ENCODE measurements around the gene L2HGDH. TPM values are rescaled to one million over a fixed set of nuclear protein-coding genes. Genes with fewer than 3 reads are reported as not detected.

The L2HGDH gene
- total RNA-seq, 2 donors from 2014 or later, result 3.4 to 4.9 TPM

DNA sequence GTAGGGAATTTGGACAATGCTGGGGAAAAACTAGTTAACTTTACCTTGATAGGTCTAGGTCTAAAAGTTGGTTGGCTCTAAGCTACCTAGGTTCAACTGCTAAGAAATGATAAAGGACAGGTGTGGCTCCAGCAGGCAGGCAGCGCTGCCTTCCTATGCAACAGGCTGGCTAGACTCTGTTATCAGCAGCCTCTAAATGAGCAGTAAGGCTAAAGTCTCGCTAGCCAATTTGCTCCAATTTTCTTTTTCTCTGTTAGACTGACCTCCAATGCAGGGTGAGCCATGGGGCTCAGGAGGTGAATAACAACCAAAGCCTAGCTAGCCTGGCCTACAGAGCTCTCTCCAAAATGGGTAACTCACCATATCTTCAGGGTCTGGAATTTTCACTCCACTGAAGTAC, 26.6 kb upstream of the L2HGDH start:
- no peaks in the 10 kb centered on the region for H3K36me3 ChIP-seq (replicated peaks in 1 of 2; ENCODE audit: insufficient read depth in 1 of 2, low read depth in 2 of 2)
- H3K9me3 ChIP-seq, result no peaks in the 10 kb centered on the region
- H3K27me3 ChIP-seq, result no peaks in the 10 kb centered on the region
- no peak overlapping the region for H3K4me3 ChIP-seq
- TF ChIP-seq, protein P1, sequence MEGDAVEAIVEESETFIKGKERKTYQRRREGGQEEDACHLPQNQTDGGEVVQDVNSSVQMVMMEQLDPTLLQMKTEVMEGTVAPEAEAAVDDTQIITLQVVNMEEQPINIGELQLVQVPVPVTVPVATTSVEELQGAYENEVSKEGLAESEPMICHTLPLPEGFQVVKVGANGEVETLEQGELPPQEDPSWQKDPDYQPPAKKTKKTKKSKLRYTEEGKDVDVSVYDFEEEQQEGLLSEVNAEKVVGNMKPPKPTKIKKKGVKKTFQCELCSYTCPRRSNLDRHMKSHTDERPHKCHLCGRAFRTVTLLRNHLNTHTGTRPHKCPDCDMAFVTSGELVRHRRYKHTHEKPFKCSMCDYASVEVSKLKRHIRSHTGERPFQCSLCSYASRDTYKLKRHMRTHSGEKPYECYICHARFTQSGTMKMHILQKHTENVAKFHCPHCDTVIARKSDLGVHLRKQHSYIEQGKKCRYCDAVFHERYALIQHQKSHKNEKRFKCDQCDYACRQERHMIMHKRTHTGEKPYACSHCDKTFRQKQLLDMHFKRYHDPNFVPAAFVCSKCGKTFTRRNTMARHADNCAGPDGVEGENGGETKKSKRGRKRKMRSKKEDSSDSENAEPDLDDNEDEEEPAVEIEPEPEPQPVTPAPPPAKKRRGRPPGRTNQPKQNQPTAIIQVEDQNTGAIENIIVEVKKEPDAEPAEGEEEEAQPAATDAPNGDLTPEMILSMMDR (IDR thresholded peaks at IDR 0.05), result no peak
- TF ChIP-seq POLR2A (IDR thresholded peaks at IDR 0.05), result no peak
- DNase-seq (no peak), ATAC-seq (no peak)
- 66 to 75% methylated on average over 1 to 2 of the region's 2 CpGs for WGBS, 2 donors
- intact Hi-C loops (cut with DNase I), result no loop called here
- H3K4me1 ChIP-seq, result peaks cover 25% of the 10 kb centered on the region
- H3K27ac ChIP-seq, result no peak overlapping the region

DNA sequence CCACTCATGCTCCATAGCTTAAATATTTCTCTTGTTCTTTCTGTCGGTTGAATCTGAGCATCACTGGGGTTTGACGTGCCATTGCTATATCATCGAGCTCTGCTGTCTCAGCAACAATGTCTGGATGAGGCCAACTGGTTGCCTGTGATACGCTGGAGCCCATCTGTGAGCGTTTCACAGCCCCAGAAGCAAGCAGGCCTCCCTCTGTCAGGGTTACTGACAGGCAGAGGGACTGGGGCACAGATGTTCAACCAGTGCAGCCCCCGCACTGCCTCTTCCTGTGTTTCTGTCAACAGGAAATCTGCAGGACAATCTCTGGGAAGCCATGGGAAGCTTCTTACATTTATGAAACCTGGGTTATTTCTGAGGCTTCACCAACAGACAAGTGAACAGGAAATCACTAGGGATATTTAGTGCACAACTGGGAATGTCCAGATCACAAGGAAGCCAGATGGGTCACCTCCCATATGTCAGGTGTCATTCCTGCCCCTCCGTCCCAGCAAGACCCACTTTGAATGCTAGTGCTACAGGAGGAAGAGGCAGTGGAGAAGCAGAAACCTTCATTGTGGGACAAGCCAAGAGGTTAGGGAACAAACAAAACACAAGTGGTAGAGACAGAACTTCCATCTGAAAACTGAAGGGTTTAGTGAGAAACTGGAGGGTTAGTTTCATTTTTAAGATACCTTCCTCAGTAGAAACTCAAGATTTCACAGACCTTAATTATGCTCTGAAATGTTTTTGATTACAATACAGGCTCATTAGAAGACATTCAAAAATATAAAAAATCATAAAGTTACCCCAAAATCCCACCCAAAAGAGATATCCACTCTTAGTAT, 24.2 kb upstream of the L2HGDH start:
- no peak overlapping the region for H3K4me3 ChIP-seq
- H3K4me1 ChIP-seq, result peaks cover 20% of the 10 kb centered on the region
- WGBS, 2 donors, result 58 to 62% methylated on average over 7 of the region's 7 CpGs
- intact Hi-C loops (cut with DNase I), result no loop called here
- H3K36me3 ChIP-seq (replicated peaks in 1 of 2; ENCODE audit: insufficient read depth in 1 of 2, low read depth in 2 of 2), result no peaks in the 10 kb centered on the region
- H3K27me3 ChIP-seq, result no peaks in the 10 kb centered on the region
- DNase-seq (peak in 3 of 4 donors; percentile 19 to 45 (median 26)), ATAC-seq (peak; percentile 18)
- TF ChIP-seq, protein P1 (IDR thresholded peaks at IDR 0.05), result no peak
- no peak for TF ChIP-seq POLR2A (IDR thresholded peaks at IDR 0.05)
- H3K9me3 ChIP-seq, result no peaks in the 10 kb centered on the region
- peak overlapping the region in 3 of 4 donors; percentile 63 to 74 (median 68) for H3K27ac ChIP-seq

- WGBS, 2 donors, result 7 to 9% methylated on average over 7 of the region's 7 CpGs
- TF ChIP-seq POLR2A (IDR thresholded peaks at IDR 0.05), result peak in 1 of 3 donors; percentile 6
- TF ChIP-seq, protein P1 (IDR thresholded peaks at IDR 0.05), result peak in 4 of 7 experiments; percentile 42 to 48 (median 46)
- Histone ChIP-seq H3K9me3 (no peaks in the 10 kb centered on the region), H3K4me3 (no peak overlapping the region), H3K36me3 (replicated peaks in 1 of 2; ENCODE audit: insufficient read depth in 1 of 2, low read depth in 2 of 2) (no peaks in the 10 kb centered on the region), H3K27me3 (no peaks in the 10 kb centered on the region), H3K4me1 (peaks cover 20% of the 10 kb centered on the region), H3K27ac (peak overlapping the region in 3 of 4 donors; percentile 63 to 74 (median 68))
- peak; percentile 93 for ATAC-seq
- DNase-seq, result peak; percentile 76 to 87 (median 82)
- intact Hi-C loops (cut with DNase I), result no loop called here
These were observed 23.4 kb upstream of the L2HGDH start for GRCh38 chr14:50335389-50335788.

DNA sequence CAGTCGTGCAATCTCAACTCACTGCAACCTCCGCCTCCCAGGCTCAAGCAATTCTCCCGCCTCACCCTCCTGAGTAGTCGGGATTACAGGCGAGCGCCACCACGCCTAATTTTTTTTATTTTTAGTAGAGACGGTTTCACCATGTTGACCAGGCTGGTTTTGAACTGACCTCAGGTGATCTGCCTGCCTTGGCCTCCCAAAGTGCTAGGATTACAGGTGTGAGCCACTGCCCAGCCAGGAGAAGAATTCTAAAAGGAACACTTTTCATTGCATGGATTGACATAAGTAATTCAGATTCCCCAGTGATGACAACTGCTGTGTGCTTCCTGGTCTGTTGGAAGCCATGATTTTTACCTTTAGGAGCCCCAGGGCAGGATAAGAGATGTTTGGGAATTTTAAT, 22.2 kb upstream of the L2HGDH start:
- H3K27me3 ChIP-seq, result no peaks in the 10 kb centered on the region
- no peak for ATAC-seq
- H3K4me3 ChIP-seq, result no peak overlapping the region
- DNase-seq, result no peak
- H3K9me3 ChIP-seq, result no peaks in the 10 kb centered on the region
- peaks cover 20% of the 10 kb centered on the region for H3K4me1 ChIP-seq
- TF ChIP-seq POLR2A (IDR thresholded peaks at IDR 0.05), result no peak
- TF ChIP-seq, protein P1 (IDR thresholded peaks at IDR 0.05), result no peak
- H3K27ac ChIP-seq, result no peak overlapping the region
- WGBS, 2 donors, result 93 to 94% methylated on average over 8 of the region's 8 CpGs
- H3K36me3 ChIP-seq (replicated peaks in 1 of 2; ENCODE audit: insufficient read depth in 1 of 2, low read depth in 2 of 2), result no peaks in the 10 kb centered on the region
- intact Hi-C loops (cut with DNase I), result no loop called here
